Panc1 (cell line): ENCODE measurements around the gene UFD1. TPM values are rescaled to one million over a fixed set of nuclear protein-coding genes. Genes with fewer than 3 reads are reported as not detected.

Source experiments
- ATAC-seq: fragments of 200-7000 bp; cut with Tn5 transposase; 2 replicates; pipeline ENCODE4 v1.9.1; 2020; ENCODE audit warnings: mild to moderate bottlenecking, moderate library complexity
- BruUV-seq: library from RNA; stranded (reverse); fragments of 400-500 nt; replicated peaks from 2 replicates; lab custom pipeline; 2021; lab: Mats Ljungman, UMichigan
- CTCF ChIA-PET: fragments of 300-600 bp; sonication (Branson Sonifier 250); formaldehyde crosslinking; loops from one replicate; lab custom pipeline; 2022; ENCODE audit warnings: antibody characterized with exemption; lab: Charles Lee
- POLR2A ChIA-PET: fragments of 300-600 bp; sonication (Branson Sonifier 250); formaldehyde crosslinking; loops from one replicate; lab custom pipeline; 2022; ENCODE audit warnings: antibody characterized with exemption; lab: Charles Lee
- DNase-seq: peaks from one replicate; pipeline ENCODE4 v3.0.0-alpha.2; 2010; ENCODE audit warnings: low read depth, low spot score
- H3K27ac ChIP-seq: 2 replicates; pipeline ENCODE4 v1.5.1; 2011; ENCODE audit warnings: mild to moderate bottlenecking, low read length, inconsistent platforms
- H3K27me3 ChIP-seq: fragments of 200-500 bp; sonication (Bioruptor generic); 2 replicates; pipeline ENCODE4 v1.6.0; 2014; ENCODE audit warnings: low read length, inconsistent platforms; ENCODE audit not compliant: control insufficient read depth, insufficient read depth
- H3K36me3 ChIP-seq: fragments of 200-500 bp; sonication (Bioruptor generic); 2 replicates; pipeline ENCODE4 v1.5.1; 2014; ENCODE audit warnings: inconsistent platforms, mild to moderate bottlenecking, low read length, moderate library complexity; ENCODE audit not compliant: control insufficient read depth, insufficient read depth
- H3K4me1 ChIP-seq: 2 replicates; pipeline ENCODE4 v1.5.1; 2011; ENCODE audit warnings: inconsistent platforms, mild to moderate bottlenecking, low read length, moderate library complexity; ENCODE audit not compliant: control insufficient read depth, insufficient read depth
- H3K4me3 ChIP-seq, 2 experiments: 2 replicates each; pipeline ENCODE4 v1.5.1; 2011 to 2012; ENCODE audit warnings: low read depth in 2 of 2, low read length in 2 of 2, mild to moderate bottlenecking in 2 of 2, inconsistent platforms in 1 of 2, moderate library complexity in 1 of 2
- H3K9me3 ChIP-seq: fragments of 200-500 bp; sonication (Bioruptor generic); 2 replicates; pipeline ENCODE4 v1.5.1; 2014; ENCODE audit warnings: low read depth, mild to moderate bottlenecking, inconsistent platforms, low read length, moderate library complexity; ENCODE audit not compliant: control insufficient read depth, insufficient read depth
- POLR2AphosphoS5 ChIP-seq: IDR thresholded peaks from 2 replicates; pipeline ENCODE4 v1.6.1; 2012; ENCODE audit warnings: mild to moderate bottlenecking, low read depth, low read length, moderate library complexity
- SIN3A ChIP-seq: IDR thresholded peaks from 2 replicates; pipeline ENCODE4 v1.6.1; 2012; ENCODE audit warnings: low read depth, mild to moderate bottlenecking, low read length, moderate library complexity, borderline replicate concordance; ENCODE audit not compliant: insufficient read depth
- TCF7L2 ChIP-seq: IDR thresholded peaks from 2 replicates; pipeline ENCODE4 v1.6.1; 2011; ENCODE audit warnings: mild to moderate bottlenecking, low read depth, low read length, inconsistent platforms
- in situ Hi-C: cut with HindIII; loops from 2 replicates; pipeline ENCODE4 v1.10.0; 2016; ENCODE audit warnings: low sequenced_read_pairs, low pct_unique_long_range_greater_than_20kb
- intact Hi-C: fragments of 100-400 bp; cut with micrococcal nuclease; formaldehyde crosslinking; loops from one replicate; pipeline ENCODE4 v1.10.0; 2022; ENCODE audit not compliant: unreplicated experiment
- total RNA-seq: library from RNA; stranded (reverse); gene quantifications from one replicate; pipeline ENCODE4 v1.2.1, GENCODE V29; 2021; ENCODE audit not compliant: unreplicated experiment
- TF ChIP-seq, protein P1 (sequence below): fragments of 450-650 bp; IDR thresholded peaks from 2 replicates; pipeline ENCODE4 v1.5.1; 2017; ENCODE audit warnings: mild to moderate bottlenecking
- TF ChIP-seq, protein P2 (sequence below), 2 experiments: IDR thresholded peaks; 2 replicates each; pipeline ENCODE4 v1.6.1; 2011 to 2012; ENCODE audit warnings: low read depth in 2 of 2, control low read depth in 1 of 2, low read length in 1 of 2, mild to moderate bottlenecking in 1 of 2, moderate library complexity in 1 of 2; ENCODE audit not compliant: insufficient read depth in 1 of 2

The UFD1 gene
- total RNA-seq, 1 experiment from 2014 or later, result 82.8 TPM

DNA sequence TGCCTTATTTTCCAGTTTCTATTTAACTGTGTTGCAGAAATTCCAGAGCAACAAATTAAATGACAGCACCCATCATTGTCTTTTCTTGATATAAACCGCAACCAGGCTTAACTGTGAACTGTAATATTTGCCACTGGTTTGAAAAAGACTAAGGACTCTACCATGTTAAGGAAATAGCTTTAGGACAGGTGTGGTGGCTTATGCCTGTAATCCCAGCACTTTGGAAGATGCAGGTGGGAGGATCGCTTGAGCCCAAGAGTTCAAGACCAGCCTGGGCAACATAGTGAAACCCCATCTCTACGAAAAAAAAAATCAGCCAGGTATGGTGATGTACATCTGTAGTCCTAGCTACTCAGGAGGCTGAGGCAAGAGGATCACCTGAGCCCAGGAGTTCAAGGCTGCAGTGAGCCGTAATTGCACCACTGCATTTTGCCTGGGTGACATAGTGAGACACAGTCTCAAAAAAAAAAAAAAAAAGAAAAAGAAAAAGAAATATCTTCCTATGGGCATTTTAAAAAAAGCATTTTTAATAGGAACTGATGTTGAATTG, 76.3 kb downstream of the UFD1 start:
- no peak for DNase-seq
- BruUV-seq, result no TSS peak
- Histone ChIP-seq H3K9me3 (no peaks in the 10 kb centered on the region), H3K36me3 (peaks cover 3% of the 10 kb centered on the region), H3K27ac (no peak overlapping the region), H3K27me3 (no peaks in the 10 kb centered on the region), H3K4me3 (no peak overlapping the region), H3K4me1 (no peaks in the 10 kb centered on the region)
- ChIA-PET CTCF (no interaction called here), POLR2A (interaction anchor here (0.7 kb wide), 1 partner anchor 180 kb away, joined by 10 read pairs; no protein-coding TSS in a partner anchor)
- no peak for ATAC-seq
- in situ Hi-C loops, result no loop called here
- TF ChIP-seq, protein P1, sequence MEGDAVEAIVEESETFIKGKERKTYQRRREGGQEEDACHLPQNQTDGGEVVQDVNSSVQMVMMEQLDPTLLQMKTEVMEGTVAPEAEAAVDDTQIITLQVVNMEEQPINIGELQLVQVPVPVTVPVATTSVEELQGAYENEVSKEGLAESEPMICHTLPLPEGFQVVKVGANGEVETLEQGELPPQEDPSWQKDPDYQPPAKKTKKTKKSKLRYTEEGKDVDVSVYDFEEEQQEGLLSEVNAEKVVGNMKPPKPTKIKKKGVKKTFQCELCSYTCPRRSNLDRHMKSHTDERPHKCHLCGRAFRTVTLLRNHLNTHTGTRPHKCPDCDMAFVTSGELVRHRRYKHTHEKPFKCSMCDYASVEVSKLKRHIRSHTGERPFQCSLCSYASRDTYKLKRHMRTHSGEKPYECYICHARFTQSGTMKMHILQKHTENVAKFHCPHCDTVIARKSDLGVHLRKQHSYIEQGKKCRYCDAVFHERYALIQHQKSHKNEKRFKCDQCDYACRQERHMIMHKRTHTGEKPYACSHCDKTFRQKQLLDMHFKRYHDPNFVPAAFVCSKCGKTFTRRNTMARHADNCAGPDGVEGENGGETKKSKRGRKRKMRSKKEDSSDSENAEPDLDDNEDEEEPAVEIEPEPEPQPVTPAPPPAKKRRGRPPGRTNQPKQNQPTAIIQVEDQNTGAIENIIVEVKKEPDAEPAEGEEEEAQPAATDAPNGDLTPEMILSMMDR, result no peak
- TF ChIP-seq POLR2AphosphoS5 (no peak), SIN3A (no peak), TCF7L2 (no peak)
- TF ChIP-seq, protein P2, sequence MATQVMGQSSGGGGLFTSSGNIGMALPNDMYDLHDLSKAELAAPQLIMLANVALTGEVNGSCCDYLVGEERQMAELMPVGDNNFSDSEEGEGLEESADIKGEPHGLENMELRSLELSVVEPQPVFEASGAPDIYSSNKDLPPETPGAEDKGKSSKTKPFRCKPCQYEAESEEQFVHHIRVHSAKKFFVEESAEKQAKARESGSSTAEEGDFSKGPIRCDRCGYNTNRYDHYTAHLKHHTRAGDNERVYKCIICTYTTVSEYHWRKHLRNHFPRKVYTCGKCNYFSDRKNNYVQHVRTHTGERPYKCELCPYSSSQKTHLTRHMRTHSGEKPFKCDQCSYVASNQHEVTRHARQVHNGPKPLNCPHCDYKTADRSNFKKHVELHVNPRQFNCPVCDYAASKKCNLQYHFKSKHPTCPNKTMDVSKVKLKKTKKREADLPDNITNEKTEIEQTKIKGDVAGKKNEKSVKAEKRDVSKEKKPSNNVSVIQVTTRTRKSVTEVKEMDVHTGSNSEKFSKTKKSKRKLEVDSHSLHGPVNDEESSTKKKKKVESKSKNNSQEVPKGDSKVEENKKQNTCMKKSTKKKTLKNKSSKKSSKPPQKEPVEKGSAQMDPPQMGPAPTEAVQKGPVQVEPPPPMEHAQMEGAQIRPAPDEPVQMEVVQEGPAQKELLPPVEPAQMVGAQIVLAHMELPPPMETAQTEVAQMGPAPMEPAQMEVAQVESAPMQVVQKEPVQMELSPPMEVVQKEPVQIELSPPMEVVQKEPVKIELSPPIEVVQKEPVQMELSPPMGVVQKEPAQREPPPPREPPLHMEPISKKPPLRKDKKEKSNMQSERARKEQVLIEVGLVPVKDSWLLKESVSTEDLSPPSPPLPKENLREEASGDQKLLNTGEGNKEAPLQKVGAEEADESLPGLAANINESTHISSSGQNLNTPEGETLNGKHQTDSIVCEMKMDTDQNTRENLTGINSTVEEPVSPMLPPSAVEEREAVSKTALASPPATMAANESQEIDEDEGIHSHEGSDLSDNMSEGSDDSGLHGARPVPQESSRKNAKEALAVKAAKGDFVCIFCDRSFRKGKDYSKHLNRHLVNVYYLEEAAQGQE (IDR thresholded peaks at IDR 0.05; ENCODE audit: insufficient read depth in 1 of 2, low read depth in 2 of 2, low read length in 1 of 2), result no peak
- intact Hi-C loops, result no loop called here

DNA sequence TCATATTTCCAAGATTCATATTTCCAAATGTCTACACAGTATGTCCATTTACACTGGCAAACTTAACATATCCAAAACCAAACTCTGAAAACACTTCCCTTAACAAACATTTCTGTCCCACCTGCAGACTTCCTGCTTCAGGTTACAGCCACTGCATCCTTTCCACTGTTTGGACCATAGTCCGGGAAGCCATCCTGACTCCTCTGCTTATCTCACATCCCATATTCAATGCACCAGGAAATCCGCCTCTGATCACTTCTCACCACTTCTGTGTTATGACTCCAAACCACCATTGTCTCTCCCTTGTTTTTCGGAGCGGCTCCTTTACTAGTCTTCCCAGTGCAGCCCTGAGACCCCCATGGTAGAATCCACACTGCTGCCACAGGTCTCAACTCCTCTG, 77.5 kb downstream of the UFD1 start:
- H3K4me1 ChIP-seq, result no peaks in the 10 kb centered on the region
- TF ChIP-seq SIN3A (no peak), TCF7L2 (no peak)
- peaks cover 3% of the 10 kb centered on the region for H3K36me3 ChIP-seq
- no peaks in the 10 kb centered on the region for H3K27me3 ChIP-seq
- no peaks in the 10 kb centered on the region for H3K9me3 ChIP-seq
- ATAC-seq (no peak), DNase-seq (no peak)
- no peak overlapping the region for H3K4me3 ChIP-seq
- in situ Hi-C loops, result no loop called here
- no TSS peak for BruUV-seq
- POLR2A ChIA-PET, result no interaction called here
- CTCF ChIA-PET, result no interaction called here
- H3K27ac ChIP-seq, result no peak overlapping the region
- intact Hi-C loops, result no loop called here

DNA sequence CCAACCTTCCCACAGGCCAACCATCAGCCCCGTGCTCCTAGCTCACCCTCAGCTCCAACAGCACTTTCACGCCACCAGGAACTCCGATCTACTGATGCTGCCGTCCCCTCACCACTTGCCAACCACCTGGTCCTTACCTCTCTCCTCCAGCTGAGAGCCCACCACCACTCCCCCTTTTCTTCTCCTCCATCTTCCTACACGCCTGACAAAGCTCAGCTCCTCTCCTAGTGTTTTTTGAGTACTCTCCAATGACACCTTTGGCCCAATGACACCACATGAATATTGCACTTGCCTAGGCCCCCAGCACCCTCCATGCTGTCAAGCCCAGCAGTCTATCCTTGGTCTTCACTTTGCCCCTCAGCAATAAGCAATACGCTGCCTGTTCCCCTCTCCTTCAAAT, 78.1 kb downstream of the UFD1 start:
- ChIA-PET CTCF (no interaction called here), POLR2A (no interaction called here)
- no peaks in the 10 kb centered on the region for H3K9me3 ChIP-seq
- no TSS peak for BruUV-seq
- ATAC-seq (no peak), DNase-seq (no peak)
- no peaks in the 10 kb centered on the region for H3K27me3 ChIP-seq
- H3K4me3 ChIP-seq, result no peak overlapping the region
- H3K36me3 ChIP-seq, result peaks cover 3% of the 10 kb centered on the region
- TF ChIP-seq SIN3A (no peak), POLR2AphosphoS5 (no peak), TCF7L2 (no peak)
- TF ChIP-seq, protein P1, result no peak
- TF ChIP-seq, protein P2 (IDR thresholded peaks at IDR 0.05; ENCODE audit: insufficient read depth in 1 of 2, low read depth in 2 of 2, low read length in 1 of 2), result no peak
- no peaks in the 10 kb centered on the region for H3K4me1 ChIP-seq
- in situ Hi-C loops, result no loop called here
- intact Hi-C loops, result no loop called here
- no peak overlapping the region for H3K27ac ChIP-seq
